ENCODE results near the gene SUCO.
"Not testable (repeated sequence)": the region's sequence is repeated elsewhere in the genome, so short reads cannot be mapped to it uniquely, and the experiment has no call there.

Gene SUCO

GRCh38 chr1:172567720-172568119 lies 34.8 kb downstream of the SUCO start:
- no peak for DNase-seq

- no peak for DNase-seq
These were observed 41.1 kb downstream of the SUCO start for GRCh38 chr1:172574080-172574479.

GRCh38 chr1:172578586-172578985 lies 45.6 kb downstream of the SUCO start:
- no peak for DNase-seq

GRCh38 chr1:172581273-172581672 lies 48.3 kb downstream of the SUCO start:
- DNase-seq: no peak

GRCh38 chr1:172581779-172582178 lies 48.8 kb downstream of the SUCO start:
- peak; percentile 17 for DNase-seq

GRCh38 chr1:172582889-172583288 lies 49.9 kb downstream of the SUCO start:
- DNase-seq: no peak

GRCh38 chr1:172585348-172585747 lies 52.4 kb downstream of the SUCO start:
- peak; percentile 27 for DNase-seq

GRCh38 chr1:172585861-172586260 lies 52.9 kb downstream of the SUCO start:
- DNase-seq: no peak

- DNase-seq: peak; percentile 71
These were observed 55.6 kb downstream of the SUCO start for GRCh38 chr1:172588296-172589291.

- no peak for DNase-seq
These were observed 56.6 kb downstream of the SUCO start for GRCh38 chr1:172589553-172589952.

- not testable (repeated sequence) for DNase-seq
These were observed 58.5 kb downstream of the SUCO start for GRCh38 chr1:172591429-172591828.

GRCh38 chr1:172595066-172595465 lies 62.1 kb downstream of the SUCO start:
- not testable (repeated sequence) for DNase-seq

- DNase-seq: not testable (repeated sequence)
These were observed 63.8 kb downstream of the SUCO start for GRCh38 chr1:172596782-172597181.

- no peak for DNase-seq
These were observed 67.0 kb downstream of the SUCO start for GRCh38 chr1:172599912-172600311.

GRCh38 chr1:172600615-172601014 lies 67.7 kb downstream of the SUCO start:
- no peak for DNase-seq

GRCh38 chr1:172601046-172601630 lies 68.2 kb downstream of the SUCO start:
- no peak for DNase-seq

GRCh38 chr1:172602706-172603105 lies 69.8 kb downstream of the SUCO start:
- no peak for DNase-seq

GRCh38 chr1:172603816-172604215 lies 70.9 kb downstream of the SUCO start:
- DNase-seq: no peak

GRCh38 chr1:172605641-172606040 lies 72.7 kb downstream of the SUCO start:
- DNase-seq: no peak

GRCh38 chr1:172607145-172607544 lies 74.2 kb downstream of the SUCO start:
- no peak for DNase-seq

- DNase-seq: no peak
These were observed 75.2 kb downstream of the SUCO start for GRCh38 chr1:172608098-172608601.

- DNase-seq: peak; percentile 14
These were observed 76.6 kb downstream of the SUCO start for GRCh38 chr1:172609528-172609927.

- DNase-seq: no peak
These were observed 79.5 kb downstream of the SUCO start for GRCh38 chr1:172612478-172612877.

- DNase-seq: no peak
These were observed 80.3 kb downstream of the SUCO start for GRCh38 chr1:172613294-172613693.
